Measurements from ENCODE around the gene DEFB114.

The DEFB114 gene

DNA sequence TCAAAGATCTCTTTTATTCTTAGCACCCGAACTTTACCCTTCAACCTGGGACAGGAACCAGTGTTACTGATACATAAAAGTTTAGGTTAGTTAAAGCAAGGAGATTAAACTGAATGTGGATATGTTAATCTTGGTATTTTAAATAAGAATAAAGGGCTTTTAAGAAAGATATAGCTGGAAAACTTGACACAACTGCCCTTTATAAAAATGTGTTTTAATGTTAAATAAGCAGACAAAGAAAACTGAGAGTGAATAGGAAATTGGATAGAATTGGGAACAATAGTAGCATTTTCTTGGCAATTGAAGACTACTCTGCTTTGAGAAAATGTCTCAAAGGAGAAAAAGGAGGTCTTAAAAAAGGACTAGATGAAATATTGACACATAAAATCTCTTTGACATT is 51.8 kb downstream of the DEFB114 start:
- no peak overlapping the region for H3K4me3 ChIP-seq (ENCODE audit: low read depth, low read length)
- DNase-seq (ENCODE audit: low read depth) = no peak
- TF ChIP-seq, protein P1, sequence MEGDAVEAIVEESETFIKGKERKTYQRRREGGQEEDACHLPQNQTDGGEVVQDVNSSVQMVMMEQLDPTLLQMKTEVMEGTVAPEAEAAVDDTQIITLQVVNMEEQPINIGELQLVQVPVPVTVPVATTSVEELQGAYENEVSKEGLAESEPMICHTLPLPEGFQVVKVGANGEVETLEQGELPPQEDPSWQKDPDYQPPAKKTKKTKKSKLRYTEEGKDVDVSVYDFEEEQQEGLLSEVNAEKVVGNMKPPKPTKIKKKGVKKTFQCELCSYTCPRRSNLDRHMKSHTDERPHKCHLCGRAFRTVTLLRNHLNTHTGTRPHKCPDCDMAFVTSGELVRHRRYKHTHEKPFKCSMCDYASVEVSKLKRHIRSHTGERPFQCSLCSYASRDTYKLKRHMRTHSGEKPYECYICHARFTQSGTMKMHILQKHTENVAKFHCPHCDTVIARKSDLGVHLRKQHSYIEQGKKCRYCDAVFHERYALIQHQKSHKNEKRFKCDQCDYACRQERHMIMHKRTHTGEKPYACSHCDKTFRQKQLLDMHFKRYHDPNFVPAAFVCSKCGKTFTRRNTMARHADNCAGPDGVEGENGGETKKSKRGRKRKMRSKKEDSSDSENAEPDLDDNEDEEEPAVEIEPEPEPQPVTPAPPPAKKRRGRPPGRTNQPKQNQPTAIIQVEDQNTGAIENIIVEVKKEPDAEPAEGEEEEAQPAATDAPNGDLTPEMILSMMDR (IDR thresholded peaks at IDR 0.05; ENCODE audit: insufficient read depth, low read depth, low read length, missing control alignments) = no peak

DNA sequence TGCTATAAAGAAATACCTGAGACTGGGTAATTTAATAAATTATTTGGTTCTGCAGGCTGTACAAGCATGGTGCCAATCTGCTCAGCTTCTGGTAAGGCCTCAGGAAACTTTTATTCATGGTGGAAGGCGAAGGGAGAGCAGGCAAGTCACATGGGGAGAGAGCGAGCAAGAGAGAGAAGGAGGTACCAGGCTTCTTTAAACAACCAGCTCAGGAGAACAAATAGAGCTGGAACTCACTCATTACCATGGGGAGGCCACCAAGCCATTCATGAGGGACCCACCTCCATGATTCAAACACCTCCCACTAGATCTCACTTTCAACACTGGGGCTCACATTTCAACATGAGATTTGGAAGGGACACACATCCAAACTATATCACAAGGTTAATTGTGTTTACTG is 52.7 kb downstream of the DEFB114 start:
- no peak overlapping the region for H3K4me3 ChIP-seq (ENCODE audit: low read depth, low read length)
- TF ChIP-seq, protein P1 (IDR thresholded peaks at IDR 0.05; ENCODE audit: insufficient read depth, low read depth, low read length, missing control alignments) = no peak

More for the DNA sequence above, 52.7 kb downstream of the DEFB114 start:
- no peak for DNase-seq (ENCODE audit: low read depth)

Data from GM12865 (cell line).